Stomach smooth muscle (tissue), 2 donors: Measurements from ENCODE around the gene TMPRSS6.

Experiments
- H3K27ac ChIP-seq: one replicate; pipeline ENCODE4 v1.7.0; 2013; ENCODE audit warnings: mild to moderate bottlenecking, low read length, inconsistent platforms
- H3K27me3 ChIP-seq, 2 donors: one replicate each; pipeline ENCODE4 v1.7.0; 2013; ENCODE audit warnings: low read length in 2 of 2; ENCODE audit not compliant: insufficient read depth in 2 of 2, control insufficient read depth in 1 of 2
- H3K36me3 ChIP-seq, 2 donors: one replicate each; pipeline ENCODE4 v1.7.0; 2013; ENCODE audit warnings: low read length in 2 of 2; ENCODE audit not compliant: control insufficient read depth in 2 of 2, insufficient read depth in 2 of 2
- H3K4me1 ChIP-seq: one replicate; pipeline ENCODE4 v1.7.0; 2013; ENCODE audit warnings: low read length; ENCODE audit not compliant: control insufficient read depth, insufficient read depth
- H3K4me3 ChIP-seq, 2 donors: one replicate each; pipeline ENCODE4 v1.7.0; 2013; ENCODE audit warnings: low read length in 2 of 2
- H3K9ac ChIP-seq, 2 donors: one replicate each; pipeline ENCODE4 v1.7.0; 2013; ENCODE audit warnings: low read length in 2 of 2, mild to moderate bottlenecking in 1 of 2
- H3K9me3 ChIP-seq, 2 donors: one replicate each; pipeline ENCODE4 v1.7.0; 2013; ENCODE audit warnings: low read length in 2 of 2; ENCODE audit not compliant: control insufficient read depth in 2 of 2
- donor health status: healthy.
- donor health status: Pancreatic carcinoma.

TMPRSS6 gene

DNA sequence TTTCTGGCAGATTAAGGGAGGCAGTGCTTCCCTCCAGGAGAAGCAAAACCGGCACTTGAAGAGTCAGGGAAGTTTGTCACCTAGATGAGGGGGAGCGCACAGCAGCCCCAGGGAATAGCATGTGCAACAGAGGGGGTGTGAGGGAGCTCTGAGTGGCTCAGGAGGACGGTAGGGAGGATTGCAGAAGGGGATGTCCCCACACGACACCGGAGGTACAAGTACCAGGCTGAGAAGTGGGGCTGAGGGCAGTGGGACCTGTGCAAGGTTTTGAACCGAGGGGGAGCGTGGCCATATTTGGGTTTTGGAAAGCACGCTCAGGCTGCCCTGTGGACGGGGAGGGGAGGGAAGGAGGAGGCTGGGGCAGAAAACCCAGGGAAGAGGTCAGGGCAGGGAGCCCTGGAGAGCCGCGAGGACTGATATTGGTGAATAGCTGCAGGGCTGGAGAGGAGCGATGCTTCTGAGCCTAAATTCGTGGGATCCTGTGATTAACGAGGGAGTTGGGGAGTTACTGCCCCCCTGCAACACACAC is 17.9 kb upstream of the TMPRSS6 start:
- peaks cover 2% of the 10 kb centered on the region for H3K4me1 ChIP-seq
- H3K36me3 ChIP-seq = no peaks in the 10 kb centered on the region
- H3K9ac ChIP-seq = no peak overlapping the region
- no peak overlapping the region for H3K27ac ChIP-seq
- H3K4me3 ChIP-seq = no peak overlapping the region
- H3K27me3 ChIP-seq = peaks cover 5 to 14% of the 10 kb centered on the region in 2 donors
- H3K9me3 ChIP-seq = no peaks in the 10 kb centered on the region

DNA sequence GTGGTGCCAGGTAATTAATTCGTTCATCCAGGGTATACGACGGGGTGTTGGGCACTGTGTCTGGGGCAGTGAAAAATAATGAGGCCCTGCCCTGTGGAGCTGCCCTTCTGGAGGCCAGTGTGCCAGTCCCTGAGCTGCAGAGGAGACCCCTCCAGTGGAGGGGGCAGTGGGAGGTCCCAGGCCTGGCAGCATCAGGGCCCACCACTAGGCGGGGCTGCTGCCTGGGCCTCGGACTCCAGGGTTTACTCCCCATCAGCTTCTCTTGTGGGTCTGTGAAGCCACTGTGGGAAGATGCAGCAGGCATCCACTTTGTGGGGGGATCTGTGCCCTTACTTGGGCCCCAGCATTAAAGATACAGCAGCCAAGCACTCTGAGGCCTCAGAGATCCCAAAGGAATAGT is 17.4 kb upstream of the TMPRSS6 start:
- Histone ChIP-seq H3K9ac (no peak overlapping the region), H3K27me3 (peaks cover 5 to 17% of the 10 kb centered on the region in 2 donors), H3K36me3 (no peaks in the 10 kb centered on the region), H3K4me1 (peaks cover 2% of the 10 kb centered on the region), H3K4me3 (no peak overlapping the region), H3K9me3 (no peaks in the 10 kb centered on the region), H3K27ac (no peak overlapping the region)

DNA sequence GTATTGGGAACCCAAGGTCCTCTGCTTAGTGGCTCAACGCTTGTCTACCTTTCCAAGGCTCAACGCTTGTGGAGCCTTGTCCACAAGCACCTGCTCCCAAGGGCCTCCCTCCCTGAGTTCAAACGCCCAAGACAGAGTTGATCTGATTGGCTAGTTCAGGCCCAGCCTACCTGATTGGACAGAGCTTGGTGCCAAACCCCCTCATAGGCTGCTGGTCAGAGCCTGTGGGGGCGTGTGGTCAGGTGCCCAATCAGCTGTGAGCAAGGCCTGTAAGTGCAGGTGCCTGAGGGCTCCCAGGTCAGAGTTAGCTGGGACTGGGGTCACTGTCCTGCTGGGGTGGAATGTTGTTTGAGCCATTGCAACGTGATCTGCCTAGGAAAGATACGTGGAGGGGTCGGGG is 16.9 kb upstream of the TMPRSS6 start:
- Histone ChIP-seq H3K4me1 (peaks cover 2% of the 10 kb centered on the region), H3K4me3 (no peak overlapping the region), H3K9me3 (no peaks in the 10 kb centered on the region), H3K27me3 (peaks cover 5 to 18% of the 10 kb centered on the region in 2 donors), H3K36me3 (no peaks in the 10 kb centered on the region), H3K9ac (no peak overlapping the region), H3K27ac (no peak overlapping the region)

DNA sequence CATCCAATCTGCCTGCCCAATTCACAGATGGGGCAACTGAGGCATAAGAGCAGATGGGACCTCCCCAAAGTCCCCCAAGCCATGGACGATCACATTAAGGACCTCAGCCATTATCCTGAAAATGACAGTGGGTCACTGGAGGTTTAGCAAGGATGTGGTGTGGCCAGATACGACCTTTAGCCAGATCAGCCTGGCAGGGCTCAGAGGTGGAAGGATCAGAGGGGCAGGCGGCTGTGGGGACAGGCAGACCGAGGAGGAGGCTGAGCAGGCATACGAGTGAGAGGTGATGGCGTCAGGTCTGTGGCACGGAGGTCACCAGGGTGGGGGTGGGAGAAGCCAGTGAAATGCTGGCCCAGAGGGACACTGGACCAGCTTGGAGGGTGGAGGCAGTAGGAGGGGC is 14.1 kb upstream of the TMPRSS6 start:
- H3K4me1 ChIP-seq = peaks cover 2% of the 10 kb centered on the region
- H3K9me3 ChIP-seq = no peaks in the 10 kb centered on the region
- H3K4me3 ChIP-seq = no peak overlapping the region
- no peaks in the 10 kb centered on the region for H3K36me3 ChIP-seq
- no peak overlapping the region for H3K27ac ChIP-seq
- H3K9ac ChIP-seq = no peak overlapping the region
- peaks cover 8 to 18% of the 10 kb centered on the region in 2 donors for H3K27me3 ChIP-seq

DNA sequence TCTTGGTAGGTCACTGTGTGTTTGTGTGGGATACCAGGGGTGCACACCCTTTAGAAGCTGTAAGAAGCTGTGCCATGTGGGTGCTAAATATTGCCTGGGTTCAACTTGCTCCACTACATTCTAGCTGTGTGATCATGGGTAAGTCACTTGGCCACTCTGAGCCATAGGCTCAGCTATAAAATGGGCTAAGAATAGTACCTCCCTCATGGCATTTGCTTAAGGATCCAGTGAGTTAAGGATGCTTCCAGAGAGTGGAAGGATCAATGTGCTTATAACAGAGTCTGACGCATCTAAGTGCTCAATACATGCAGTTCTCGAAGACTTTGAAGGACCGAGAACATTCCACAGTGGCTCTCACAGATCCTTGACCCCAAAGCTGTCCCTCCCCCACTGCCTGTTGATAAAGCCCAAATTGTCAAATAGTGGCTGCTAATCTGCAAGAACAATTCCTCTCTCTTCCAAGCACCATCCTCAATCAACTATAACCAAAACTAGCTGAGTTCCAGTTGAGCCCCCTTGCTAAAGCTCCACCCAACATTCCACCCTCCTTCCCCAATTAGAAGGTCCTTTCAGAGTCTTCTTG is 13.2 kb upstream of the TMPRSS6 start:
- Histone ChIP-seq H3K27me3 (peaks cover 6 to 18% of the 10 kb centered on the region in 2 donors), H3K9me3 (no peaks in the 10 kb centered on the region), H3K4me1 (peaks cover 2% of the 10 kb centered on the region), H3K27ac (no peak overlapping the region), H3K36me3 (no peaks in the 10 kb centered on the region), H3K4me3 (no peak overlapping the region), H3K9ac (no peak overlapping the region)

DNA sequence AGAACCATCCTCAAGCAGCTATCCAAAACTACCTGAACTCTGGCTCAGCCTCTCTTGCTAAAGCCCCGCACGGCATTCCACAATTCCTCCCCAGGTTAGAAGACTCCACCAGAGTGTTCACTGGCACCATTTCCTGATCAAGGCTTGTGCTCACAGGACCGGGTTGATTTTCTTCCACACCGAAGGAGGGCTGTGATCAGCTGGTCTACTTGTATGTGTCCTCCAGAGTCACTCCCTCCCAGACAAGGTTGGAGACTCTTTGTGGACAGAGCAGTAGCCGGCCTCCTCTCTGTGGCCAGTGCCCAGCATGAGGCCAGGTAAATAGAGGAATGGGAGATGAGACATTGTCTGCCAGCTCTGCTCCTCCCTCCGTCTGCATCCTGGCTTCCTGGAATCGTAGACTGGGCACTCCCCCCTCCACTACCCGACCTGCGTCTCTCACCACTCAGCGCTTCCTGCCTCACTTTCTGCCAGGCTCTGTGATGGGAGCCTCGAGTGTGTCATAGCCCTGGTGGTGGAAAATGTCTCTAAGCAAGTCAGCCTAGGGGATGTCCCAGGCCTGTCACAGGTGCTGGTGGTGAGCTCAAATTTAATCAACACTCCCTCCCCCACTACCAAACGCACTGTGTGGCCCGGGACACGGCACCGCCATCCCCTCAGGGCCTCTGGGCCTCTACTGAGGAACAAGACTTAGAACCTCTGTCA is 12.5 kb upstream of the TMPRSS6 start:
- Histone ChIP-seq H3K9me3 (no peaks in the 10 kb centered on the region), H3K4me1 (peaks cover 2% of the 10 kb centered on the region), H3K4me3 (no peak overlapping the region), H3K27me3 (peaks cover 6 to 17% of the 10 kb centered on the region in 2 donors), H3K36me3 (no peaks in the 10 kb centered on the region), H3K27ac (no peak overlapping the region), H3K9ac (no peak overlapping the region)

DNA sequence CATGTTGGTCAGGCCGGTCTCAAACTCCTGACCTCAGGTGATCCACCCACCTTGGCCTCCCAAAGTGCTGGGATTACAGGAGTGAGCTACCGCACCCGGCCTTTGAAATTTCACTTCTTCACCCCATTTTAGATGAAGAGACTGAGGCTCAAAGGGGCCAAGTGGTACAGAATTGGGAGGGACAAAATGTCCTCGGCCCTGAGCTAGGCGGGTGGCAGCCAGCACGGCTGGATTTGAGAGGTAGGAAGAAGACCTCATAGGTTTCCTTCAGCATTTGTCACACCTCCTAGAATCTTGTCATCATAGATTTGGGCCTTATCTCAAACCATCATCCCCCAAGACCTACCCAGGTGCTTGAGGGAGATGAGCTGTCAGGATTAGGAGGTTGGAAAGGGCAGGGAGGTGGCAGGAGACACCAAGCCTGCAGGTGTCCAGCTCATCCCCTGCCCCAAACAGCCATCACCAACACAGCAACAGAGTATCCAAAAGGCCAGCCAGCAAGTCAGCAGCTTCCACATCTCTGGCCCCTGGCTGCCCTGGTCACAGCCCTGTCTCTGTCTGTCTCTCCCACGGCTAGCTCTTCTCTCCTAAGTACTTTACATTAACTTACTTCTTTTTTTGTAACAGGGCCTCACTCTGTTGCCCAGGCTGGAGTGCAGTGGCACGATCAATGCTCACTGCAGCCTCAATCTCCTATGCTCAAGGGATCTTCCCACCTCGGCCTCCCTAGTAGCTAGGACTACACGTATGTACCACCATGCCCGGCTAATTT is 11.2 kb upstream of the TMPRSS6 start:
- H3K4me3 ChIP-seq = no peak overlapping the region
- H3K27ac ChIP-seq = no peak overlapping the region
- H3K9ac ChIP-seq = no peak overlapping the region
- peaks cover 4 to 10% of the 10 kb centered on the region in 2 donors for H3K27me3 ChIP-seq
- peaks cover 2% of the 10 kb centered on the region for H3K4me1 ChIP-seq
- no peaks in the 10 kb centered on the region for H3K9me3 ChIP-seq
- no peaks in the 10 kb centered on the region for H3K36me3 ChIP-seq

DNA sequence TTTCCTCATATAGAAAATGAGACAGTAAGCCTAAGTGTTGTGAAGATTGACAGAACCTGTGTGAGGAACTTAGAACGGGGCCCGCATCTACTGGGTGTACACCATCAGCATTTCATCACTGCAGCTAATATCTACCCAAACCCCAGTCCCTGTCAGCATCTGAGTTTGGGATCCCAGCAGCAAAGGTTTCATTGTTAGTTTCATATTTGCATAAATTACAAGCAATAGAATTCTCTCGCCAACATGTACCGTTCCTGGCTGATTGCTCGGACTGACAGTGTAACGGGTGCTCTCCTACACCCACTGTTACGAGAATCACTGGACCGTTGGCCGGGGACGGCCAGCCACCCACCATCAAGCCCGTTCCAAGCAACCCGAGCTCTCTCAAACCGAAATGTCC is 10.4 kb upstream of the TMPRSS6 start:
- Histone ChIP-seq H3K9me3 (no peaks in the 10 kb centered on the region), H3K4me1 (peaks cover 2% of the 10 kb centered on the region), H3K9ac (no peak overlapping the region), H3K27me3 (peaks cover 4 to 12% of the 10 kb centered on the region in 2 donors), H3K4me3 (no peak overlapping the region), H3K27ac (no peak overlapping the region), H3K36me3 (no peaks in the 10 kb centered on the region)

DNA sequence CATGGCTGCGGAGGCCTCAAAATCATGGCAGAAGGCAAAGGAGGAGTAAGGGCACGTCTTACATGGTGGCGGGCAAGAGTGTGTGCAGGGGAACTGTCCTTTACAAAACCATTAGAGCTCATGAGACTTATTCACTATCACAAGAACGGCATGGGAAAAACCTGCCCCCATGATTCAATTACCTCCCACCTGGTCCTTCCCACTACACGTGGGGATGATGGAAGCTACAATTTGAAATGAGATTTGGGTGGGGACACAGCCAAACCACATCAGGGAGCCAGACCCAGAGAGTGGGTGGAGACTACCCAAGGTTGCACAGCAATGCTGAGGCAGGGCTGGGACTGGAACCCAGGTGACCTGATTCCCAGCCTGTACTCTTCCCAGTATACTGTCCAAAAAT is 8.6 kb upstream of the TMPRSS6 start:
- Histone ChIP-seq H3K36me3 (no peaks in the 10 kb centered on the region), H3K4me3 (no peak overlapping the region), H3K9ac (no peak overlapping the region), H3K27ac (no peak overlapping the region), H3K27me3 (peaks cover 4 to 13% of the 10 kb centered on the region in 2 donors), H3K9me3 (no peaks in the 10 kb centered on the region), H3K4me1 (peaks cover 2% of the 10 kb centered on the region)

DNA sequence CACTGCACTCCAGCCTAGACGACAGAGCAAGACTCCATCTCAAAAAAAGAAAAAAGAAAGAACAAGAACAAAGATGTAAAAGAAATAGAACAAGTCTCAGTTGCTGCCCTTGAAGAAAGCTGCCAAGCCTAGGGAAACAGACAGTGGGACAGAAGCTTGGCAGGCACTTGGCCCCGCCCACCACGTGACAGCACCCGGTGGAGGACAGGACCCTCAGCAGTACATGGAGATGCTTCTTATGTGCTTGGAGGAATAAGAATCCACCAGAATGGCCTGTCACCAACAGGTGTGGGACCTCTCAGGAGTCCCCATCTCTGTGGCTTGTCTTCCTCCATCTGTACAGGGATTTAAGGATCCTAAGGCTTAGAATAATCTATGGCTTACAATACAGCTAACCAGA is 7.6 kb upstream of the TMPRSS6 start:
- Histone ChIP-seq H3K27me3 (peaks cover 4 to 18% of the 10 kb centered on the region in 2 donors), H3K9ac (no peak overlapping the region), H3K36me3 (no peaks in the 10 kb centered on the region), H3K4me3 (no peak overlapping the region), H3K4me1 (no peaks in the 10 kb centered on the region), H3K27ac (no peak overlapping the region), H3K9me3 (no peaks in the 10 kb centered on the region)
